ENCODE measurements around the gene IL16. TPM values are rescaled to one million over a fixed set of nuclear protein-coding genes. Genes with fewer than 3 reads are reported as not detected.

IL16 gene
- total RNA-seq, 1 donor from 2014 or later: 29.6 TPM

GRCh38 chr15:81286621-81287121 is 90.0 kb downstream of the IL16 start:
- Mint-ChIP-seq H3K27ac (ENCODE audit: unreplicated experiment) (no peak overlapping the region), H3K4me3 (ENCODE audit: unreplicated experiment) (no peak overlapping the region)

GRCh38 chr15:81288040-81288439 is 91.4 kb downstream of the IL16 start:
- H3K4me1 Mint-ChIP-seq (ENCODE audit: unreplicated experiment): peaks cover 10% of the 10 kb centered on the region
- H3K4me3 Mint-ChIP-seq (ENCODE audit: unreplicated experiment): no peak overlapping the region
- TF ChIP-seq CTCF (IDR thresholded peaks at IDR 0.05; ENCODE audit: unreplicated experiment): no peak
- DNase-seq (ENCODE audit: low spot score): no peak
- peaks cover 2% of the 10 kb centered on the region for H3K27me3 Mint-ChIP-seq (ENCODE audit: unreplicated experiment)
- peaks cover 24% of the 10 kb centered on the region for H3K36me3 Mint-ChIP-seq (ENCODE audit: low read depth, unreplicated experiment)
- H3K9me3 Mint-ChIP-seq (ENCODE audit: unreplicated experiment): no peaks in the 10 kb centered on the region
- no peak overlapping the region for H3K27ac Mint-ChIP-seq (ENCODE audit: unreplicated experiment)

More at GRCh38 chr15:81286621-81287121, 90.0 kb downstream of the IL16 start:
- peaks cover 4% of the 10 kb centered on the region for H3K27me3 Mint-ChIP-seq (ENCODE audit: unreplicated experiment)
- peaks cover 10% of the 10 kb centered on the region for H3K4me1 Mint-ChIP-seq (ENCODE audit: unreplicated experiment)
- no peak for TF ChIP-seq CTCF (IDR thresholded peaks at IDR 0.05; ENCODE audit: unreplicated experiment)
- DNase-seq (ENCODE audit: low spot score): no peak
- peaks cover 30% of the 10 kb centered on the region for H3K36me3 Mint-ChIP-seq (ENCODE audit: low read depth, unreplicated experiment)
- H3K9me3 Mint-ChIP-seq (ENCODE audit: unreplicated experiment): no peaks in the 10 kb centered on the region

- H3K27me3 Mint-ChIP-seq (ENCODE audit: unreplicated experiment): peaks cover 2% of the 10 kb centered on the region
- no peaks in the 10 kb centered on the region for H3K9me3 Mint-ChIP-seq (ENCODE audit: unreplicated experiment)
- H3K27ac Mint-ChIP-seq (ENCODE audit: unreplicated experiment): no peak overlapping the region
- H3K36me3 Mint-ChIP-seq (ENCODE audit: low read depth, unreplicated experiment): peaks cover 24% of the 10 kb centered on the region
- no peak overlapping the region for H3K4me3 Mint-ChIP-seq (ENCODE audit: unreplicated experiment)
- H3K4me1 Mint-ChIP-seq (ENCODE audit: unreplicated experiment): peaks cover 10% of the 10 kb centered on the region
- DNase-seq (ENCODE audit: low spot score): no peak
- no peak for TF ChIP-seq CTCF (IDR thresholded peaks at IDR 0.05; ENCODE audit: unreplicated experiment)
Observed at GRCh38 chr15:81288616-81289015, 91.9 kb downstream of the IL16 start.

GRCh38 chr15:81289910-81290309 is 93.2 kb downstream of the IL16 start:
- H3K9me3 Mint-ChIP-seq (ENCODE audit: unreplicated experiment): no peaks in the 10 kb centered on the region
- H3K27ac Mint-ChIP-seq (ENCODE audit: unreplicated experiment): no peak overlapping the region
- peaks cover 28% of the 10 kb centered on the region for H3K36me3 Mint-ChIP-seq (ENCODE audit: low read depth, unreplicated experiment)
- peaks cover 2% of the 10 kb centered on the region for H3K27me3 Mint-ChIP-seq (ENCODE audit: unreplicated experiment)
- DNase-seq (ENCODE audit: low spot score): no peak
- H3K4me1 Mint-ChIP-seq (ENCODE audit: unreplicated experiment): peaks cover 23% of the 10 kb centered on the region
- H3K4me3 Mint-ChIP-seq (ENCODE audit: unreplicated experiment): no peak overlapping the region
- TF ChIP-seq CTCF (IDR thresholded peaks at IDR 0.05; ENCODE audit: unreplicated experiment): no peak

- H3K4me3 Mint-ChIP-seq (ENCODE audit: unreplicated experiment): no peak overlapping the region
- DNase-seq (ENCODE audit: low spot score): no peak
- H3K4me1 Mint-ChIP-seq (ENCODE audit: unreplicated experiment): peaks cover 36% of the 10 kb centered on the region
- peaks cover 18% of the 10 kb centered on the region for H3K36me3 Mint-ChIP-seq (ENCODE audit: low read depth, unreplicated experiment)
- H3K27me3 Mint-ChIP-seq (ENCODE audit: unreplicated experiment): no peaks in the 10 kb centered on the region
- no peaks in the 10 kb centered on the region for H3K9me3 Mint-ChIP-seq (ENCODE audit: unreplicated experiment)
- H3K27ac Mint-ChIP-seq (ENCODE audit: unreplicated experiment): no peak overlapping the region
- TF ChIP-seq CTCF (IDR thresholded peaks at IDR 0.05; ENCODE audit: unreplicated experiment): no peak
Observed at GRCh38 chr15:81291916-81292522, 95.3 kb downstream of the IL16 start.

Data from endothelial cell (in vitro differentiated cells).